ENCODE results near the gene NOL4L.

The NOL4L gene

GRCh38 chr20:32400476-32400875 lies 184.7 kb downstream of the NOL4L start:
- DNase-seq, result no peak

DNA sequence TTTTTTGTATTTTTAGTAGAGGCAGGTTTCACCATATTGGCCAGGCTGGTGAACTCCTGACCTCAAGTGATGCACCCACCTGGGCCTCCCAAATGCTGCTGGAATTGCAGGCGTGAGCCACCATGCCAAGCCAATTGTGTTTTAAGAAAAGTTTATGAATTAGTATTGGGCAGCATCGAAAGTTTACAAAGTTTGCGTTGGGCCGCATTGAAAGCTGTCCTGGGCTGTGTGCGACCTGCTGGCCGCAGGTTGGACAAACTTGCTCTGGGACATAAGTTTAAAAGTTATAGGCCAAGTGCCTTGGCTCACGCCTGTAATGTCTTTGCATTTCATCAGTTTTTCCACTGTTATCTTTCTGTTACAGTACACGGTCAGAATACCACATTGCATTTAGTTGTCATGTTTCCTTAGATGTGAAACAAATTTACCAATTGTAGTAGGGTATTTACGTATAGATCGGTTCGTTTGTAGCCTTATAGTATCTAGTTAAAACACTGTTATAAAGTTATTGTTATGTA lies 187.5 kb downstream of the NOL4L start:
- no peak for DNase-seq

GRCh38 chr20:32396646-32397160 lies 188.4 kb downstream of the NOL4L start:
- DNase-seq, result no peak

DNA sequence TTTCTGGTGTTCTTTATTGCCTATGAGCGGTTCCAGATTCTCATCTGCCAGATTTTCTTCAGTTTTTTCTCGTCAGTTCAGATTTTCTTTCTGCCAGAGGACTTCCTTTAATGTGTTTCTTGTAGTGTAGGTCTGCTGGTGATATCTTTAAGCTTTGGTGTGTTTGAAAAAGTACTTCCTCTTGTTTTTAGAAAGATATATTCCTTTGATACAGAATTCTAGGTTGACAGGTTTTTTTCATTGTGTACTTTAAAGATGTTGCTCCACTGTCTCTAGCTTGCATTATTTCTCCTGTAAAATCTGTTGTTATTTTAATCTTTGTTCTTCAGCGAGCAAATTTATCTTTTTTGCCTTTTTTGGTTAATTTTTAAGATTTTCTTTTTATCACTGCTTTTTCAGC lies 190.1 kb downstream of the NOL4L start:
- no peak for DNase-seq

Data from hippocampal formation (tissue), 2 donors.